Renal cortical epithelial cell (primary cell): ENCODE data around the gene MMP11. TPM values are rescaled to one million over a fixed set of nuclear protein-coding genes. Genes with fewer than 3 reads are reported as not detected.

Experiments used
- DNase-seq: peaks from one replicate; pipeline ENCODE4 v3.0.0-alpha.2; 2011; ENCODE audit warnings: low read depth
- total RNA-seq: library from RNA; depleted of rRNA; stranded (reverse); fragments of >200 nt; gene quantifications from 2 replicates; pipeline ENCODE4 v1.2.3, GENCODE V29; 2014

MMP11 gene
- total RNA-seq, 1 donor from 2014 or later, result 8.4 TPM

GRCh38 chr22:23829845-23830372 lies 57.3 kb downstream of the MMP11 start:
- DNase-seq, result no peak

GRCh38 chr22:23831261-23831660 lies 58.6 kb downstream of the MMP11 start:
- DNase-seq, result no peak

- DNase-seq, result no peak
These were observed 59.1 kb downstream of the MMP11 start for GRCh38 chr22:23831781-23832180.

- DNase-seq, result no peak
These were observed 59.8 kb downstream of the MMP11 start for GRCh38 chr22:23832226-23833016.

GRCh38 chr22:23833017-23833751 lies 60.5 kb downstream of the MMP11 start:
- DNase-seq, result no peak

Other genes with a start within 250 kb of the MMP11 start
- gene IGLL1, start 192.6 kb upstream of the MMP11 start, total RNA-seq, result not detected in 2 replicates
- gene DRICH1, start 140.5 kb upstream of the MMP11 start, total RNA-seq, result 0.35 TPM in 1 of 2 replicates, not detected in the other
- gene RGL4, start 81.8 kb upstream of the MMP11 start, total RNA-seq, result not detected in 2 replicates
- gene ZNF70, start 21.7 kb upstream of the MMP11 start, total RNA-seq, result 0.87 and 4.3 TPM in 2 replicates
- not detected in 2 replicates for gene VPREB3, start 18.4 kb upstream of the MMP11 start, total RNA-seq
- gene C22orf15, start 9.9 kb upstream of the MMP11 start, total RNA-seq, result not detected in 2 replicates
- 0.69 and 8.3 TPM in 2 replicates for gene CHCHD10, start 4.9 kb upstream of the MMP11 start, total RNA-seq
- gene SMARCB1, start 14.1 kb downstream of the MMP11 start, total RNA-seq, result 35.2 and 83.7 TPM in 2 replicates
- 0.17 and 0.30 TPM in 2 replicates for gene DERL3, start 66.2 kb downstream of the MMP11 start, total RNA-seq
- 18.2 and 22.8 TPM in 2 replicates for gene SLC2A11, start 85.0 kb downstream of the MMP11 start, total RNA-seq
- 213 and 324 TPM in 2 replicates for gene MIF, start 121.5 kb downstream of the MMP11 start, total RNA-seq
- 3.0 and 4.7 TPM in 2 replicates for gene GSTT2B, start 188.3 kb downstream of the MMP11 start, total RNA-seq
- 1.6 and 1.7 TPM in 2 replicates for gene DDTL, start 194.0 kb downstream of the MMP11 start, total RNA-seq
- gene DDT, start 201.6 kb downstream of the MMP11 start, total RNA-seq, result 124 and 130 TPM in 2 replicates
- 0.20 TPM in 1 of 2 replicates, not detected in the other for gene GSTT2, start 207.3 kb downstream of the MMP11 start, total RNA-seq
- not detected in 2 replicates for gene GSTT4, start 232.6 kb downstream of the MMP11 start, total RNA-seq
- 13.0 and 57.3 TPM in 2 replicates for gene CABIN1, start 238.5 kb downstream of the MMP11 start, total RNA-seq